ENCODE data around the gene CST9. TPM values are rescaled to one million over a fixed set of nuclear protein-coding genes. Genes with fewer than 3 reads are reported as not detected.
A peak's percentile ranks its signal among the peaks of the same experiment; 100 is the strongest.

The CST9 gene
- total and polyA plus RNA-seq, 12 donors: not detected

DNA sequence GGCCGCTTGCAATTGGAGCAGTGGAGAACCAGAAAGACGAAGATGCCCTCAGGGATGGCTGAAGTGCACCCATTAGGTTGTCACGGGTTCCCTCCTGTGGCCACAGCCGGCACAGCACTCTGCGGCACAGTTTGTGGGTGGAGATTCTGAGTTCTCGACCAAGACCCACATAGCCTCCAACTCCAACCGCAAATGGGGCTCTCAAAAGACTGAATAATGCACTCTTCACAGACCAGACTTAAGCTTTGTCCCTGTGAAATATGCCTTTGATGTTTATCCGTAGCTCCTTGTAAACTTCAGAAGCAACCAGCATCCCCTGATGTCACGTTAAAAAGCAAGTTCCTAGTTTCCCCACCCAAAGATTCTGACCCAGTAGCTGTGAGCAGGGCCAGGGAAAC, 934 bp upstream of the CST9 start:
- DNase-seq: peak; percentile 77 to 84
- TF ChIP-seq, protein P1, sequence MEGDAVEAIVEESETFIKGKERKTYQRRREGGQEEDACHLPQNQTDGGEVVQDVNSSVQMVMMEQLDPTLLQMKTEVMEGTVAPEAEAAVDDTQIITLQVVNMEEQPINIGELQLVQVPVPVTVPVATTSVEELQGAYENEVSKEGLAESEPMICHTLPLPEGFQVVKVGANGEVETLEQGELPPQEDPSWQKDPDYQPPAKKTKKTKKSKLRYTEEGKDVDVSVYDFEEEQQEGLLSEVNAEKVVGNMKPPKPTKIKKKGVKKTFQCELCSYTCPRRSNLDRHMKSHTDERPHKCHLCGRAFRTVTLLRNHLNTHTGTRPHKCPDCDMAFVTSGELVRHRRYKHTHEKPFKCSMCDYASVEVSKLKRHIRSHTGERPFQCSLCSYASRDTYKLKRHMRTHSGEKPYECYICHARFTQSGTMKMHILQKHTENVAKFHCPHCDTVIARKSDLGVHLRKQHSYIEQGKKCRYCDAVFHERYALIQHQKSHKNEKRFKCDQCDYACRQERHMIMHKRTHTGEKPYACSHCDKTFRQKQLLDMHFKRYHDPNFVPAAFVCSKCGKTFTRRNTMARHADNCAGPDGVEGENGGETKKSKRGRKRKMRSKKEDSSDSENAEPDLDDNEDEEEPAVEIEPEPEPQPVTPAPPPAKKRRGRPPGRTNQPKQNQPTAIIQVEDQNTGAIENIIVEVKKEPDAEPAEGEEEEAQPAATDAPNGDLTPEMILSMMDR (IDR thresholded peaks at IDR 0.05): peak; percentile 80 to 92 (median 89)
- Histone ChIP-seq H3K36me3 (no peaks in the 10 kb centered on the region), H3K27ac (no peak overlapping the region), H3K4me1 (peaks cover 0 to 10% (median 0%) of the 10 kb centered on the region in 9 donors), H3K9me3 (no peaks in the 10 kb centered on the region), H3K27me3 (peaks cover 0 to 24% (median 10%) of the 10 kb centered on the region in 7 donors), H3K4me3 (no peak overlapping the region)
- WGBS, 2 donors: 10 to 13% methylated on average over 9 of the region's 9 CpGs
- peak; percentile 85 to 94 (median 89) for ATAC-seq
- intact Hi-C loops (cut with DNase I): loop anchor here in 9 of 10 donors (2.0 to 10.0 kb wide), 8 partner anchors 162 to 922 kb away; partner anchors contain the start of genes CSTL1 (in 1 of the 9), GZF1 (in 1 of the 9) and NXT1 (in 1 of the 9)

DNA sequence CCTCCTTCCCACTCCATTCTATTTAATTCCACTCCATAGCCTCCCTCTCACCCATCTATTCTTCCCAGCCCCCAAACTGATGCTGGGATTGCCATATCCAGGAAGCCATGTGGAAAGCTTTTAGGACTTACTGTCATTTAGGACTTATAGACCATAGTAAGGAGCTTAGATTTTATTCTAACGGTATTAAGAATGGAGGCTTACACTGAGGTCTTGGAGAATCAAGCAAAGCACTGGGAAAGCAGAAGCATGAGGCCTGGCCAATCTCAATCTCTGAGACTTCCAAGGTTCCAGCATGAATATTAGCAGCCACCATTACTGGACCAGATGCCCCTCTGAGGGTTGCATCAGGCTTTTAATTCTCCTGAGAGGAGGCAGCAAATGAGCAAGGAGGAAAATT, 1.4 kb downstream of the CST9 start:
- H3K4me3 ChIP-seq: no peak overlapping the region
- peaks cover 0 to 24% (median 10%) of the 10 kb centered on the region in 7 donors for H3K27me3 ChIP-seq
- peaks cover 0 to 10% (median 0%) of the 10 kb centered on the region in 9 donors for H3K4me1 ChIP-seq
- no peaks in the 10 kb centered on the region for H3K9me3 ChIP-seq
- no peak overlapping the region for H3K27ac ChIP-seq
- 73 to 86% methylated on average over 1 of the region's 1 CpG for WGBS, 2 donors
- DNase-seq (no peak), ATAC-seq (no peak)
- H3K36me3 ChIP-seq: no peaks in the 10 kb centered on the region
- TF ChIP-seq, protein P1 (IDR thresholded peaks at IDR 0.05): no peak
- intact Hi-C loops (cut with DNase I): loop anchor here in 4 of 10 donors (2.0 to 10.0 kb wide), 5 partner anchors 32 to 920 kb away; partner anchors contain the start of genes CST3 (in 1 of the 4) and GZF1 (in 1 of the 4)

DNA sequence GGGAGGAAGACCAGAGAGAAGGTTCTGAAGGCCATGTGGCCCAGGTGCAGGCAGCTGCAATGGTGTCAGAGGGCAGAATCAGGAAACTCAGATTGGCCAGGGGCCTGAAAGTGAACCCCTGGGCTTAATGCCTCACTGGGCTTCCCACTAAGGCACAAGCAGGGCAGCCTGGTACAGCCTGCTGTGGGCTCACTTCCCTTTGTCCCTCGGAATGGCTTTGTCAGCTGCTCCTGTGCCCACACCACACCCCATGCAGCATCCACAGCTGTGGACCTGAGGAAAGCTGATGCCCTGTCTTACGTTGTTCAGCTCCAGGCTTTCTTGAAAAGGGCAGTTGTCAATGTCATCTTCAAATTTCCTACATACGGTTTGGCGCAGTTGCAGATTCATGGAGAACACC, 2.4 kb downstream of the CST9 start:
- H3K4me1 ChIP-seq: peaks cover 0 to 10% (median 0%) of the 10 kb centered on the region in 9 donors
- H3K4me3 ChIP-seq: no peak overlapping the region
- TF ChIP-seq, protein P1 (IDR thresholded peaks at IDR 0.05): no peak
- 83 to 90% methylated on average over 4 of the region's 4 CpGs for WGBS, 2 donors
- H3K27ac ChIP-seq: no peak overlapping the region
- intact Hi-C loops (cut with DNase I): loop anchor here in 2 of 10 donors (5.0 to 10.0 kb wide), 3 partner anchors 161 to 919 kb away; partner anchors contain the start of gene GZF1 (in 1 of the 2)
- no peaks in the 10 kb centered on the region for H3K36me3 ChIP-seq
- H3K9me3 ChIP-seq: no peaks in the 10 kb centered on the region
- no peak for DNase-seq
- no peak for ATAC-seq
- H3K27me3 ChIP-seq: peaks cover 0 to 24% (median 10%) of the 10 kb centered on the region in 7 donors

DNA sequence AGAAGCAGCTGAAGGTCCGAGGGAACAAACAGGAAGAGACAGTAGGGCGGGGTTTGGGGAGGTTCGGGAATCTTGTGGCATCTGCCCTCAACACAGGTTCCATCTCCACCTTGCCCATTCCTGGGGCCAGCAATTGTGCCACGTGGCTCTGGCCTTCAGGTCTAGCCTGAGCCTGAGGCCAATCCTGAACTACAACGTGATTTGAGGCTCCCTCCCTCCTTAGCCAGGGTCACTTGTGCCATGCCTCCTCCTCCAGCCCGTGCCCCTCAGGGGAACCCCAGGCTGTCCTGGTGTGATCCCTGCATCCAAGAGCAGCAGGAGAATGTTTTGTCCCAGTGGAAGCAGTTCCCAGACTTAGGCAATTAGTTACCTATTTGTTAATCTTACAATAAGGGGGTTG, 3.0 kb downstream of the CST9 start:
- TF ChIP-seq, protein P1 (IDR thresholded peaks at IDR 0.05): no peak
- no peaks in the 10 kb centered on the region for H3K36me3 ChIP-seq
- intact Hi-C loops (cut with DNase I): loop anchor here in 2 of 10 donors (5.0 to 10.0 kb wide), 3 partner anchors 160 to 918 kb away; partner anchors contain the start of gene GZF1 (in 1 of the 2)
- no peaks in the 10 kb centered on the region for H3K9me3 ChIP-seq
- ATAC-seq: no peak
- no peak for DNase-seq
- peaks cover 0 to 10% (median 0%) of the 10 kb centered on the region in 9 donors for H3K4me1 ChIP-seq
- WGBS, 2 donors: 74 to 76% methylated on average over 6 of the region's 6 CpGs
- peaks cover 0 to 24% (median 10%) of the 10 kb centered on the region in 7 donors for H3K27me3 ChIP-seq
- no peak overlapping the region for H3K27ac ChIP-seq
- H3K4me3 ChIP-seq: no peak overlapping the region

Measured in heart right ventricle (tissue), 16 donors.